Left renal pelvis (tissue), 4 donors: ENCODE results near the gene FPR3. TPM values are rescaled to one million over a fixed set of nuclear protein-coding genes. Genes with fewer than 3 reads are reported as not detected.
"Not testable (repeated sequence)": the region's sequence is repeated elsewhere in the genome, so short reads cannot be mapped to it uniquely, and the experiment has no call there.

Experiments
- DNase-seq, 4 donors: peaks; one replicate each; pipeline ENCODE4 v3.0.0-alpha.2; 2013; ENCODE audit warnings: low read depth in 4 of 4, low spot score in 3 of 4
- polyA plus RNA-seq, 4 donors: library from polyadenylated mRNA; unstranded; fragments of 120-200 nt; gene quantifications; one replicate each; pipeline ENCODE4 v1.2.1, GENCODE V29; 2013; ENCODE audit not compliant: insufficient read length in 4 of 4

Gene FPR3
- 1 to 10 TPM in 1 of 4 donors, under 1 TPM in 3; 0.27 to 1.2 (median 0.51) TPM for polyA plus RNA-seq

- no peak for DNase-seq
These were observed at the start of gene FPR3 for GRCh38 chr19:51794885-51795490. TSS of gene FPR3 (plus strand) at chr19:51795157. CDS start at chr19:51823749, 28,592 bp downstream.

- no peak for DNase-seq
These were observed 48.2 kb upstream of the FPR3 start for GRCh38 chr19:51746731-51747130.

- no peak for DNase-seq
These were observed 45.0 kb upstream of the FPR3 start for GRCh38 chr19:51749979-51750378.

- no peak for DNase-seq
These were observed 44.4 kb upstream of the FPR3 start for GRCh38 chr19:51750400-51751094.

- no peak for DNase-seq
These were observed 43.3 kb upstream of the FPR3 start, which contains the start of gene FPR1 for GRCh38 chr19:51751655-51752054. TSS of gene FPR1 (minus strand) at chr19:51751878. CDS start at chr19:51746994, 4,884 bp downstream.

GRCh38 chr19:51754109-51754508, 40.8 kb upstream of the FPR3 start:
- DNase-seq, result no peak

- DNase-seq, result no peak
These were observed 40.2 kb upstream of the FPR3 start for GRCh38 chr19:51754770-51755169.

- no peak for DNase-seq
These were observed 39.4 kb upstream of the FPR3 start for GRCh38 chr19:51755571-51755970.

GRCh38 chr19:51760697-51761356, 34.1 kb upstream of the FPR3 start, which contains the start of gene FPR2:
TSS of gene FPR2 (plus strand) at chr19:51761180. CDS start at chr19:51768659, 7,479 bp downstream.
- no peak for DNase-seq

GRCh38 chr19:51761696-51762095, 33.3 kb upstream of the FPR3 start:
- DNase-seq, result no peak

GRCh38 chr19:51765086-51765485, 29.9 kb upstream of the FPR3 start:
- DNase-seq, result no peak

- no peak for DNase-seq
These were observed 28.5 kb upstream of the FPR3 start for GRCh38 chr19:51766461-51766860.

GRCh38 chr19:51771376-51772130, 23.4 kb upstream of the FPR3 start:
- DNase-seq, result no peak

- no peak for DNase-seq
These were observed 22.0 kb upstream of the FPR3 start for GRCh38 chr19:51772977-51773376.

GRCh38 chr19:51776561-51776960, 18.4 kb upstream of the FPR3 start:
- DNase-seq, result not testable (repeated sequence)

GRCh38 chr19:51777570-51778462, 17.1 kb upstream of the FPR3 start:
- DNase-seq, result peak; percentile 61 to 72 (median 64)

- DNase-seq, result no peak
These were observed 15.8 kb upstream of the FPR3 start for GRCh38 chr19:51779181-51779580.

- DNase-seq, result no peak
These were observed 15.3 kb upstream of the FPR3 start for GRCh38 chr19:51779703-51780102.

- DNase-seq, result no peak
These were observed 14.7 kb upstream of the FPR3 start for GRCh38 chr19:51780270-51780669.

- no peak for DNase-seq
These were observed 13.0 kb upstream of the FPR3 start for GRCh38 chr19:51781999-51782398.
